ENCODE data around the gene IFNGR1. TPM values are rescaled to one million over a fixed set of nuclear protein-coding genes. Genes with fewer than 3 reads are reported as not detected.
"Not testable (repeated sequence)": the region's sequence is repeated elsewhere in the genome, so short reads cannot be mapped to it uniquely, and the experiment has no call there.

Gene IFNGR1
- total RNA-seq, 1 donor from 2014 or later = 28.4 TPM

DNA sequence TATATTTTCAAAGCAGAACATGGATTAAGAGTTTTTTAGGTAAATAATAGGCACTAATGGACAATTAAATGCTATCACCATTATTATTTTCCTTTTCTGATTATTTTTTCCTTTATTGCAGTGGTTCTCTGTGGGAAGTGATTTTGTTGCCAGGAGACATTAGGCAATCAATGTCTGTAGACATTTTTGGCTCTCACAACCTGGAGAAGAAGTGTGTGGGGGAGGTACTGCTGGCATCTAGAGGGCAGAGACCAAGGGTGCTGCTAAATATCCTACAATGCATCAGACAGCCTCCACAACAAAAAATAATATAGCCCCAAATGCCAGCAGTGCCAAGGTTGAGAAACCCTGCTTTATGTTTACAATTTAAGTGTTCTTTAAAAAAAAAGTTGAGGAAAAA is 8.3 kb downstream of the IFNGR1 start:
- H3K27me3 Mint-ChIP-seq = no peaks in the 10 kb centered on the region
- no peak overlapping the region for H3K27ac Mint-ChIP-seq
- peaks cover 45% of the 10 kb centered on the region for H3K36me3 Mint-ChIP-seq

DNA sequence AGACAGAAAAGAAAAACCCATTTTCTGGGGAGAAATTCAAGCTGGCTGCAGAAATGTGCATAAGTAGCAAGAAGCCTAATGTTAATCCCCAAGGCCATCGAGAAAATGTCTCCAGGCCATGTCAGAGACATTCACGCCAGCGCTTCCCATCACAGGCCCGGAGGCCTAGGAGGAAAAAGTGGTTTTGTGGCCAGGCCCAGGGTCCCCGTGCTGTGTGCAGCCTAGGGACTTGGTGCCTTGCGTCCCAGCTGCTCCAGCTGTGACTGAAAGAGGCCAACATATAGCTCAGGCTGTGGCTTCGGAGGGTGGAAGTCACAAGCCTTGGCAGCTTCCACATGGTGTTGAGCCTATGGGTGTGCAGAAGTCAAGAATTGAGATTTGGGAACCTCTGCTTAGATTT is 10.9 kb downstream of the IFNGR1 start:
- no peak overlapping the region for H3K4me3 Mint-ChIP-seq
- DNase-seq (ENCODE audit: extremely low spot score, unreplicated experiment) = no peak
- no peaks in the 10 kb centered on the region for H3K4me1 Mint-ChIP-seq (ENCODE audit: unreplicated experiment)
- H3K27ac Mint-ChIP-seq = no peak overlapping the region
- H3K27me3 Mint-ChIP-seq = no peaks in the 10 kb centered on the region
- peaks cover 14% of the 10 kb centered on the region for H3K9me3 Mint-ChIP-seq
- TF ChIP-seq, protein P1, sequence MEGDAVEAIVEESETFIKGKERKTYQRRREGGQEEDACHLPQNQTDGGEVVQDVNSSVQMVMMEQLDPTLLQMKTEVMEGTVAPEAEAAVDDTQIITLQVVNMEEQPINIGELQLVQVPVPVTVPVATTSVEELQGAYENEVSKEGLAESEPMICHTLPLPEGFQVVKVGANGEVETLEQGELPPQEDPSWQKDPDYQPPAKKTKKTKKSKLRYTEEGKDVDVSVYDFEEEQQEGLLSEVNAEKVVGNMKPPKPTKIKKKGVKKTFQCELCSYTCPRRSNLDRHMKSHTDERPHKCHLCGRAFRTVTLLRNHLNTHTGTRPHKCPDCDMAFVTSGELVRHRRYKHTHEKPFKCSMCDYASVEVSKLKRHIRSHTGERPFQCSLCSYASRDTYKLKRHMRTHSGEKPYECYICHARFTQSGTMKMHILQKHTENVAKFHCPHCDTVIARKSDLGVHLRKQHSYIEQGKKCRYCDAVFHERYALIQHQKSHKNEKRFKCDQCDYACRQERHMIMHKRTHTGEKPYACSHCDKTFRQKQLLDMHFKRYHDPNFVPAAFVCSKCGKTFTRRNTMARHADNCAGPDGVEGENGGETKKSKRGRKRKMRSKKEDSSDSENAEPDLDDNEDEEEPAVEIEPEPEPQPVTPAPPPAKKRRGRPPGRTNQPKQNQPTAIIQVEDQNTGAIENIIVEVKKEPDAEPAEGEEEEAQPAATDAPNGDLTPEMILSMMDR (conservative IDR thresholded peaks at IDR 0.05) = no peak
- peaks cover 62% of the 10 kb centered on the region for H3K36me3 Mint-ChIP-seq

More for the DNA sequence above, 8.3 kb downstream of the IFNGR1 start:
- Mint-ChIP-seq H3K9me3 (peaks cover 14% of the 10 kb centered on the region), H3K4me3 (no peak overlapping the region), H3K4me1 (ENCODE audit: unreplicated experiment) (no peaks in the 10 kb centered on the region)
- TF ChIP-seq, protein P1 (conservative IDR thresholded peaks at IDR 0.05) = no peak
- DNase-seq (ENCODE audit: extremely low spot score, unreplicated experiment) = no peak

DNA sequence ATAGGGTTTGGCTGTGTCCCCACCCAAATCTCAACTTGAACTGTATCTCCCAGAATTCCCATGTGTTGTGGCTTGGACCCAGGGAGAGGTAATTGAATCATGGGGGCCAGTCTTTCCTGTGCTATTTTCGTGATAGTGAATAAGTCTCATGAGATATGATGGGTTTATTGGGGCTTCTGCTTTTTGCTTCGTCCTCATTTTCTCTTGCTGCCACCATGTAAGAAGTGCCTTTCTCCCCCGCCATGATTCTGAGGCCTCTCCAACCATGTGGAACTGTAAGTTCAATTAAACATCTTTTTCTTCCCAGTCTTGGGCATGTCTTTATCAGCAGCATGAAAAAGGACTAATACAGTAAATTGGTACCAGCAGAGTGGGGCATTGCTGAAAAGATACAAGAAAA is 11.7 kb downstream of the IFNGR1 start:
- peaks cover 14% of the 10 kb centered on the region for H3K9me3 Mint-ChIP-seq
- H3K4me1 Mint-ChIP-seq (ENCODE audit: unreplicated experiment); H3K27me3 Mint-ChIP-seq; H3K4me3 Mint-ChIP-seq; H3K27ac Mint-ChIP-seq; DNase-seq (ENCODE audit: extremely low spot score, unreplicated experiment): not testable (repeated sequence)
- peaks cover 60% of the 10 kb centered on the region for H3K36me3 Mint-ChIP-seq

DNA sequence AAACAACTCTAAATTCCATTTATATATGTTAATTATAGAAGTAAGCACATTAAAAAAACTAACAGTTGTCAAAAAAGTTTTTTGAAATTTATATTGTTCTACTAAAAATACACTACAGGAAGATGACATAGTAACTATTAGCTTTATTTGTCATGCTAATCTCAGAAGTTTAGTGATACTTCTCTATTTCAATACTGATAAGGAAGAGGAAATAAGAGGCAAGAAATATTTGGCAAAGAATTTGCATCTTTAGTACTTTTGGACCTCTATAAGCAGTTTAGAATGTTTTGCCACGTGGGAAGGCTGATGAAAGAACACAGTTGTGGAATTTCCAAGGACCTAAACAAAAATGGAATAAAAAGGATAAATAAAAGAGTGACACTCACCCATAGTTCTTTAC is 12.6 kb downstream of the IFNGR1 start:
- H3K4me3 Mint-ChIP-seq = no peak overlapping the region

DNA sequence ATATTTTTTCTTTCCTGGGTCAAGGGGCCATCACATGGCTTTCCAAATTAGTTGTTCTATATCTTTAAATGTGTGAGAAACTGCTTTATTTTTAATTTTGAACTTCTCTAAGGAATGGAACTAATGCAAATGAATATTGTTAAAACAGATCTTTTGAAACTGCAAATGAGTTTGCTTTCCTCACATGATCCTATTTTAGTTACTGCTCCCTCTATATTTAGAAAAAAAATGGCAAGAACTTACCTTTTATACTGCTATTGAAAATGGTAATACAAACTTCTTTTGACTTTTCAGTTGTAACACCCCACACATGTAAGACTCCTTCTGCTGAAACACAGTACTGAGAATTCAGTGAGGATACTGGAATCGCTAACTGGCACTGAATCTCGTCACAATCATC is 15.9 kb downstream of the IFNGR1 start:
- DNase-seq (ENCODE audit: extremely low spot score, unreplicated experiment) = no peak
- TF ChIP-seq, protein P1 (conservative IDR thresholded peaks at IDR 0.05) = no peak
- no peaks in the 10 kb centered on the region for H3K4me1 Mint-ChIP-seq (ENCODE audit: unreplicated experiment)
- no peak overlapping the region for H3K27ac Mint-ChIP-seq
- peaks cover 5% of the 10 kb centered on the region for H3K9me3 Mint-ChIP-seq
- peaks cover 46% of the 10 kb centered on the region for H3K36me3 Mint-ChIP-seq
- no peak overlapping the region for H3K4me3 Mint-ChIP-seq
- H3K27me3 Mint-ChIP-seq = no peaks in the 10 kb centered on the region

More for the DNA sequence above, 12.6 kb downstream of the IFNGR1 start:
- no peaks in the 10 kb centered on the region for H3K4me1 Mint-ChIP-seq (ENCODE audit: unreplicated experiment)
- H3K9me3 Mint-ChIP-seq = peaks cover 14% of the 10 kb centered on the region
- H3K27ac Mint-ChIP-seq = no peak overlapping the region
- peaks cover 59% of the 10 kb centered on the region for H3K36me3 Mint-ChIP-seq
- TF ChIP-seq, protein P1 (conservative IDR thresholded peaks at IDR 0.05) = no peak
- no peak for DNase-seq (ENCODE audit: extremely low spot score, unreplicated experiment)
- no peaks in the 10 kb centered on the region for H3K27me3 Mint-ChIP-seq

DNA sequence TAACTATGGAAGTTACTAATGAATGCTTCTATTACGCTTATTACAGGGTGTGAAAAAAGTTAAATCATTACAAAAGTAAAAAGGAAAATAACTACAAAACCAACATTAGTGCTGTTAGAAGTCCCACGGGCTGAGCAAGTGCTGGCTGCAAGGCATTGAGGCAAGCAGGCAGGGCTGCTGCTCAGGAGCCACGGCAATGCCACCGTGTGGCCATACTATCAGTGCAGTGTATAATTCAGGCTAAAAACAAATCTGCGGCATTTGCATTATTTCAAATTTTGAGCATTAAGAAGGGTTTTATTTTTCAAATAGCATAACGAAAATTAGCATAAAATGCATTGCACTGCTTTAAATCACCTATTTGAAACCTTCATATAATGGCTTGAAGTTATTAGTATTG is 17.1 kb downstream of the IFNGR1 start:
- DNase-seq (ENCODE audit: extremely low spot score, unreplicated experiment) = no peak
- no peaks in the 10 kb centered on the region for H3K4me1 Mint-ChIP-seq (ENCODE audit: unreplicated experiment)
- no peaks in the 10 kb centered on the region for H3K9me3 Mint-ChIP-seq
- H3K36me3 Mint-ChIP-seq = peaks cover 44% of the 10 kb centered on the region
- no peak overlapping the region for H3K27ac Mint-ChIP-seq
- no peak overlapping the region for H3K4me3 Mint-ChIP-seq
- TF ChIP-seq, protein P1 (conservative IDR thresholded peaks at IDR 0.05) = peak; percentile 64
- H3K27me3 Mint-ChIP-seq = no peaks in the 10 kb centered on the region

Measured in type B pancreatic cell (in vitro differentiated cells).